Natural killer cell (primary cell): ENCODE results near the gene C20orf202. TPM values are rescaled to one million over a fixed set of nuclear protein-coding genes. Genes with fewer than 3 reads are reported as not detected.

Source experiments
- ATAC-seq, 3 donors: fragments of 150-1000 bp in 2 of 3; fragments of 200-7000 bp in 1 of 3; cut with Tn5 transposase; 1 replicate in 1 of 3; 2 replicates in 2 of 3; pipeline ENCODE4 v1.10.0; 2021; ENCODE audit warnings: mild to moderate bottlenecking in 2 of 3, moderate library complexity in 2 of 3
- DNase-seq, 2 donors: peaks; one replicate each; pipeline versions ENCODE4 v3.0.0 to v3.0.0-alpha.2; 2013 to 2021; ENCODE audit warnings: mixed read lengths in 1 of 2
- H3K27ac ChIP-seq: one replicate; pipeline ENCODE4 v1.5.1; 2013; ENCODE audit warnings: mild to moderate bottlenecking, low read length
- H3K27me3 ChIP-seq: one replicate; pipeline ENCODE4 v1.6.1; 2013; ENCODE audit warnings: low read length; ENCODE audit not compliant: control insufficient read depth, insufficient read depth
- H3K36me3 ChIP-seq: one replicate; pipeline ENCODE4 v1.6.1; 2013; ENCODE audit warnings: low read length; ENCODE audit not compliant: control insufficient read depth, insufficient read depth
- H3K4me1 ChIP-seq: one replicate; pipeline ENCODE4 v1.6.1; 2013; ENCODE audit warnings: low read length; ENCODE audit not compliant: control insufficient read depth, insufficient read depth
- H3K4me3 ChIP-seq: one replicate; pipeline ENCODE4 v1.5.1; 2013; ENCODE audit warnings: low read length
- H3K9me3 ChIP-seq: one replicate; pipeline ENCODE4 v1.6.1; 2013; ENCODE audit warnings: low read length; ENCODE audit not compliant: control insufficient read depth, insufficient read depth
- H3K27ac Mint-ChIP-seq, 2 donors: one replicate each; pipeline ENCODE4 v1.8.0; 2022; ENCODE audit warnings: mild to moderate bottlenecking in 2 of 2, mixed read lengths in 2 of 2, moderate library complexity in 1 of 2
- H3K27me3 Mint-ChIP-seq, 2 donors: one replicate each; pipeline ENCODE4 v1.8.0; 2022; ENCODE audit warnings: low read depth in 2 of 2, mixed read lengths in 2 of 2
- H3K36me3 Mint-ChIP-seq: one replicate; pipeline ENCODE4 v1.8.0; 2022; ENCODE audit warnings: mixed read lengths
- H3K4me1 Mint-ChIP-seq, 2 donors: one replicate each; pipeline ENCODE4 v1.8.0; 2022; ENCODE audit warnings: mixed read lengths in 2 of 2
- H3K4me3 Mint-ChIP-seq: one replicate; pipeline ENCODE4 v1.8.0; 2022; ENCODE audit warnings: mild to moderate bottlenecking, moderate library complexity, mixed read lengths
- H3K9me3 Mint-ChIP-seq, 2 donors: one replicate each; pipeline ENCODE4 v1.8.0; 2022; ENCODE audit warnings: mixed read lengths in 2 of 2
- WGBS: methylation state at CpG from one replicate; pipeline ENCODE4 v1.1.7; 2013; ENCODE audit warnings: missing lambda C conversion rate; ENCODE audit not compliant: insufficient coverage; 5-methylcytosine and 5-hydroxymethylcytosine counted together
- intact Hi-C: fragments of 100-400 bp; cut with micrococcal nuclease; formaldehyde crosslinking; loops from one replicate; pipeline ENCODE4 v1.14.2; 2022
- total RNA-seq, 4 donors: library from RNA; stranded (reverse); fragments of 120-200 nt in 1 of 4; gene quantifications; one replicate each; pipeline versions ENCODE4 v1.2.3 to v1.2.4, GENCODE V29; 2013 to 2022
- TF ChIP-seq, protein P1 (sequence below): fragments of 200-600 bp; IDR thresholded peaks from one replicate; pipeline ENCODE4 v1.8.0; 2022; ENCODE audit warnings: antibody characterized with exemption

The C20orf202 gene
- total RNA-seq, 3 donors from 2014 or later (not counting 1 experiment from before 2014, with no cell fraction given) = 0.16 to 0.75 (median 0.60) TPM

DNA sequence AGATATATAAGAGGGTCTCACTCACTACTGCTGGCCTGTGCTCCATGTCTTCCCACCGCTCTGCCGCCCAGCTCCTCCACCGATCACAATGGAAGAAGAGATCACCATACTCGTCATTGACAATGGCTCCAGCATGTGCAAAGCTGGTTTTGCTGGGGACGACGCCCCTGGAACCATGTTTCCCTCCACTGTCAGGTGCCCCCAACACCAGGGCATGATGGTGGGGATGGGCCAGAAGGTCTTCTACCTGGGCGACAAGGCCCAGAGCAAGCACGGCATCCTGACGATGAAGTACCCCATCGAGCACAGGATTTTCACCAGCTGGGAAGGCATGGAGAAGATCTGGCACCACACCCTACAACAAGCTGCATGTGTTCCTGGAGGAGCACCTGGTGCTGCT lies 42.8 kb upstream of the C20orf202 start:
- intact Hi-C loops = no loop called here
- ATAC-seq (no peak), DNase-seq (no peak)
- Histone ChIP-seq H3K27ac (no peak overlapping the region), H3K4me1 (no peaks in the 10 kb centered on the region), H3K4me3 (no peak overlapping the region), H3K36me3 (peaks cover 53% of the 10 kb centered on the region), H3K9me3 (no peaks in the 10 kb centered on the region), H3K27me3 (no peaks in the 10 kb centered on the region)
- H3K36me3 Mint-ChIP-seq = peaks cover 18% of the 10 kb centered on the region
- H3K27ac Mint-ChIP-seq = no peak overlapping the region
- H3K27me3 Mint-ChIP-seq = no peaks in the 10 kb centered on the region
- TF ChIP-seq, protein P1, sequence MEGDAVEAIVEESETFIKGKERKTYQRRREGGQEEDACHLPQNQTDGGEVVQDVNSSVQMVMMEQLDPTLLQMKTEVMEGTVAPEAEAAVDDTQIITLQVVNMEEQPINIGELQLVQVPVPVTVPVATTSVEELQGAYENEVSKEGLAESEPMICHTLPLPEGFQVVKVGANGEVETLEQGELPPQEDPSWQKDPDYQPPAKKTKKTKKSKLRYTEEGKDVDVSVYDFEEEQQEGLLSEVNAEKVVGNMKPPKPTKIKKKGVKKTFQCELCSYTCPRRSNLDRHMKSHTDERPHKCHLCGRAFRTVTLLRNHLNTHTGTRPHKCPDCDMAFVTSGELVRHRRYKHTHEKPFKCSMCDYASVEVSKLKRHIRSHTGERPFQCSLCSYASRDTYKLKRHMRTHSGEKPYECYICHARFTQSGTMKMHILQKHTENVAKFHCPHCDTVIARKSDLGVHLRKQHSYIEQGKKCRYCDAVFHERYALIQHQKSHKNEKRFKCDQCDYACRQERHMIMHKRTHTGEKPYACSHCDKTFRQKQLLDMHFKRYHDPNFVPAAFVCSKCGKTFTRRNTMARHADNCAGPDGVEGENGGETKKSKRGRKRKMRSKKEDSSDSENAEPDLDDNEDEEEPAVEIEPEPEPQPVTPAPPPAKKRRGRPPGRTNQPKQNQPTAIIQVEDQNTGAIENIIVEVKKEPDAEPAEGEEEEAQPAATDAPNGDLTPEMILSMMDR = no peak
- H3K4me3 Mint-ChIP-seq = no peak overlapping the region
- H3K9me3 Mint-ChIP-seq = peaks cover 0 to 4% of the 10 kb centered on the region in 2 donors
- H3K4me1 Mint-ChIP-seq = peaks cover 12 to 15% of the 10 kb centered on the region in 2 donors
- 96% methylated on average over 10 of the region's 10 CpGs for WGBS

DNA sequence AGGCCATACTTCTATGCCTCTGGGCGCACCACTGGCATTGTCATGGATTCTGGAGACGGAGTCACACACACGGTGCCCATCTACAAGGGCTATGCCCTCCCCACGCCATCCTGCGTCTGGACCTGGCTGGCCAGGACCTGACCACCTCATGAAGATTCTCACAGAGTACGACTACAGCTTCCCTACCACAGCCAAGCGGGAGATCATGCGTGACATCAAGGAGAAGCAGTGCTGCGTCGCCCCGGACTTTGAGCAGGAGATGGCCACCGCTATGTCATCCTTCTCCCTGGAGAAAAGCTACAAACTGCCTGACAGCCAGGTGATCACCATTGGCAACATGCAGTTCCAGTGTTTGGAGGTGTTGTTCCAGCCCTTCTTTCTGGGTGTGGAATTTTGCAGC lies 42.3 kb upstream of the C20orf202 start:
- Histone ChIP-seq H3K36me3 (peaks cover 52% of the 10 kb centered on the region), H3K4me1 (no peaks in the 10 kb centered on the region), H3K27ac (no peak overlapping the region), H3K4me3 (no peak overlapping the region), H3K27me3 (no peaks in the 10 kb centered on the region), H3K9me3 (no peaks in the 10 kb centered on the region)
- TF ChIP-seq, protein P1 = no peak
- no peak for ATAC-seq
- H3K27ac Mint-ChIP-seq = no peak overlapping the region
- intact Hi-C loops = no loop called here
- DNase-seq = no peak
- peaks cover 0 to 1% of the 10 kb centered on the region in 2 donors for H3K9me3 Mint-ChIP-seq
- peaks cover 15% of the 10 kb centered on the region for H3K36me3 Mint-ChIP-seq
- 98% methylated on average over 12 of the region's 12 CpGs for WGBS
- H3K4me1 Mint-ChIP-seq = peaks cover 12 to 15% of the 10 kb centered on the region in 2 donors
- H3K4me3 Mint-ChIP-seq = no peak overlapping the region
- H3K27me3 Mint-ChIP-seq = no peaks in the 10 kb centered on the region

DNA sequence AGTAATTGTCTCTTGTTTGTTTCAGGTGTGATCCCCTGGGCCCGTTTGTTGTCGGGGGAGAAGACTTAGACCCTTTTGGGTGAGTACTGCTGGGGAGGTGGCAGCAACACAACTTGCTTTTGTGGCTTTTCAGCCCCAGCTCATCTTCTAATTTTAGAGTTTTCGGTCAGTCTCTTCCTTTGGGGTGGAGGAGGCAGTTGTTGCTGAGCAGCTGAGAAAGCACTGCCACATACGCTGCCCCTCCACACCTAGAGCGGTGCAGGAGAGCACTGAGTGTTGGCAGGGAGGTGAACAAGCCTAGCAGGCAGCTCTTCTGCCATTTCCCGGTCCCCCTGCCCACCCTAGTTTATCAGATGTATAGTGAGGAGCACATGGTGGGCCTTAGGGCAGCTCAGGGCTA lies 40.1 kb upstream of the C20orf202 start:
- TF ChIP-seq, protein P1 = no peak
- no peaks in the 10 kb centered on the region for H3K27me3 ChIP-seq
- no peaks in the 10 kb centered on the region for H3K4me1 ChIP-seq
- H3K27ac ChIP-seq = no peak overlapping the region
- H3K36me3 Mint-ChIP-seq = peaks cover 23% of the 10 kb centered on the region
- H3K4me3 Mint-ChIP-seq = no peak overlapping the region
- peak overlapping the region in 1 of 2 donors; percentile 68 for H3K27ac Mint-ChIP-seq
- intact Hi-C loops = no loop called here
- no peaks in the 10 kb centered on the region for H3K9me3 ChIP-seq
- no peak overlapping the region for H3K4me3 ChIP-seq
- H3K36me3 ChIP-seq = peaks cover 70% of the 10 kb centered on the region
- ATAC-seq = peak in 1 of 3 donors; percentile 34
- H3K27me3 Mint-ChIP-seq = no peaks in the 10 kb centered on the region
- peaks cover 8 to 15% of the 10 kb centered on the region in 2 donors for H3K4me1 Mint-ChIP-seq
- DNase-seq = no peak
- 61% methylated on average over 6 of the region's 6 CpGs for WGBS
- no peaks in the 10 kb centered on the region for H3K9me3 Mint-ChIP-seq

DNA sequence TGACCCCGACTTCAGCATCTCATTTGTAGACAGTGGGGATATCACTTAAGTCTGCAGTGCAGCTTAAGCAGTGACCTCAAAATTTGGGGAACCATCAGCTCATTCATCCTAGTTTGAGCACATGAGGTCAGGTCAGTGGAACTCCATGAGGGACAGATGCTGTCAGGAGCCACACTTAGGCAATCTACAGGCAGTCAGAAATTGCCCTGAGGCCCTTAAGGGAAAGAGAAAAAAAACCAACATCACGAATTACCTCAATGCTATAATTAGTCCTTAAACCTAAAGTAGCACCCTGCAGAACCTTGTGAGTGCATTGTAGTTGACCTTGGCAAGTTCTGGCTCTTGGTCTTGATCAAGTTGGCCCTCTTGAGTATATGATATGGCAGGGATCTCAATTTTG lies 39.6 kb upstream of the C20orf202 start:
- no peak overlapping the region for H3K4me3 Mint-ChIP-seq
- intact Hi-C loops = no loop called here
- Histone ChIP-seq H3K9me3 (no peaks in the 10 kb centered on the region), H3K27ac (no peak overlapping the region), H3K4me3 (no peak overlapping the region), H3K27me3 (no peaks in the 10 kb centered on the region), H3K4me1 (no peaks in the 10 kb centered on the region), H3K36me3 (peaks cover 75% of the 10 kb centered on the region)
- TF ChIP-seq, protein P1 = no peak
- peaks cover 28% of the 10 kb centered on the region for H3K36me3 Mint-ChIP-seq
- peak overlapping the region in 1 of 2 donors; percentile 42 for H3K27ac Mint-ChIP-seq
- no peaks in the 10 kb centered on the region for H3K27me3 Mint-ChIP-seq
- no peaks in the 10 kb centered on the region for H3K9me3 Mint-ChIP-seq
- no peak for DNase-seq
- H3K4me1 Mint-ChIP-seq = peaks cover 5 to 15% of the 10 kb centered on the region in 2 donors
- ATAC-seq = no peak
- WGBS = 100% methylated on average over 1 of the region's 2 CpGs
